Measurements from ENCODE around the gene CECR2. TPM values are rescaled to one million over a fixed set of nuclear protein-coding genes. Genes with fewer than 3 reads are reported as not detected.

The CECR2 gene
- total and polyA plus RNA-seq, 2 of the 8 experiments (the other 6 are each of a cell fraction or from before 2014, with no cell fraction given), result 18.3 to 123 TPM

DNA sequence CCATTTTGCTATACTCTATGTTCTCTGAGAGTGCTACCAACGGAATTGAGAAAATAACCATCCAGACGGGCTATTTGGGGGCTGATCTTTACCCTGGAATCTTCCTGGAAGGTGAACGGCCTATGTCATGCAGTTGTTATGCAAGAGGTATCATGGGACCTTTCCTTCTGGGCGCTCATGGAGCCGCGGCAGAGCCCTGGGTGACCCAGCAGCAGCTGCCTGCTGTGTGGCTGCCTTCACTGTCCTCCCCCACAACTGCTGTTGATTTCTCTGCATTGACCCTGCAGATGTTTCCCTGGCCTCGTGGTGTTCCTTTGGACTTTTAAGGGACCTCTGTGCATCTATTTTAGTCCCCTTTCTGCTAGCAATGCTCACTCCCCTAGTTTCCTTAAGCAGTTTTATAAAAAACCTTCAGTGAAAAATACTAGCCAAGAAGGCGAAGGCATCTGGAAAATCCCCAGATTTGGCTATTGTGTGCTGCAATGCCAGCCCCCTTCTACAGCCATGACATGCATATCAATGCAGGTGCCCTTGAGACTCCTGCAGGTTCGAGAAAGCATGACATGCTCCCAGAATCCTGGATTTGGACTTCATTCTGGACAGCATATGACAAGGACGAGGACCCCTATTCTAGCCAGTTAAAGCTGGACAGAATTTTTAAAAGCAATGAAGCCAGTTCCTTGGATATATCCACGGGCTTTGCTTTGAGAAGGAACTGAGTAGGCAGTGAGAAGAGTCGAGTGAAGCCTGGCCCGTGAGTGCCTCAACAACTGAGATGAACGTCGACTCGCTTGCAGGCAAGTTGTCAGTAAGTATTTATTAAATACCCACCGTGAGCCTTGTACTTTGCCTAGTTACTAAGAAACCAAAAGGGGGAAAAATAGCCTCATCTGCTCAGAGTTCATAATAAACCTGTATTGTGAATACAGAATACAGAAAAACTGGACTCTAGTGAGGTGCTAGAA lies 193.9 kb downstream of the CECR2 start, which contains the start of gene SLC25A18:
TSS of gene SLC25A18 (plus strand) at position 593 of the 965 bp plus-strand sequence. CDS start 16,447 bp downstream, outside the sequence.
- H3K4me2 ChIP-seq (ENCODE audit: insufficient read depth in 1 of 2, low read depth in 2 of 2, low read length in 2 of 2), result peak within 1 kb of the TSS; percentile 58 to 62
- H4K91ac ChIP-seq (replicated peaks; ENCODE audit: insufficient read length, low read length), result peak within 1 kb of the TSS; percentile 60
- no peak within 1 kb of the TSS for H4K8ac ChIP-seq (ENCODE audit: extremely low read depth, insufficient read depth, low read length)
- ChIA-PET CTCF (ENCODE audit: partially characterized antibody) (interaction anchor here (0.5 to 1.8 kb wide), 9 partner anchors 18 to 391 kb away, joined by 3 to 6 read pairs (median 4); no protein-coding TSS in a partner anchor), POLR2A (ENCODE audit: partially characterized antibody) (interaction anchor here (0.6 to 5.3 kb wide), 9 partner anchors 13 to 431 kb away, joined by 3 to 18 read pairs (median 3); partner anchors contain the start of gene BCL2L13)
- H2BK5ac ChIP-seq (ENCODE audit: low read depth, low read length), result peak within 1 kb of the TSS; percentile 81
- peak within 1 kb of the TSS; percentile 68 for H4K5ac ChIP-seq (ENCODE audit: insufficient read length, low read depth, low read length)
- H3K4me3 ChIP-seq (ENCODE audit: extremely low read depth in 1 of 4, insufficient read depth in 2 of 4, low read depth in 3 of 4, low read length in 4 of 4), result peak within 1 kb of the TSS in 3 of 4 experiments; percentile 7 to 34 (median 21); a peak in 3 of 8 replicates
- peak within 1 kb of the TSS; percentile 62; the same call in 1 of the 2 replicates for H2BK12ac ChIP-seq (ENCODE audit: low read depth, low read length)
- H3K4ac ChIP-seq (replicated peaks; ENCODE audit: insufficient read length, low read depth, low read length), result no peak within 1 kb of the TSS
- no peaks in the 10 kb centered on the region for H3K23me2 ChIP-seq (ENCODE audit: low read depth, low read length)
- H3K27me3 ChIP-seq (replicated peaks in 1 of 4; ENCODE audit: control insufficient read depth in 3 of 4, extremely low read depth in 1 of 4, insufficient read depth in 3 of 4, low read length in 3 of 4), result no peaks in the 10 kb centered on the region
- peaks cover 10 to 20% (median 15%) of the 10 kb centered on the region in 4 experiments; a peak in 6 of 7 replicates for H3K4me1 ChIP-seq (replicated peaks in 1 of 4; ENCODE audit: control insufficient read depth in 3 of 4, insufficient read depth in 4 of 4, low read length in 3 of 4)
- H2AK5ac ChIP-seq (ENCODE audit: low read depth, low read length), result peak within 1 kb of the TSS; percentile 82; the same call in 1 of the 2 replicates
- peaks cover 4 to 15% (median 10%) of the 10 kb centered on the region in 4 experiments for H3K36me3 ChIP-seq (ENCODE audit: control insufficient read depth in 2 of 4, insufficient read depth in 4 of 4, low read length in 3 of 4)
- H3K9ac ChIP-seq (replicated peaks in 1 of 4; ENCODE audit: extremely low read depth in 1 of 4, low read depth in 3 of 4, low read length in 3 of 4), result peak within 1 kb of the TSS in 2 of 4 experiments; percentile 2 to 66; a peak in 1 of 7 replicates
- peak within 1 kb of the TSS; percentile 73 for H3K18ac ChIP-seq (ENCODE audit: extremely low read depth, low read length)
- H3K56ac ChIP-seq (replicated peaks; ENCODE audit: insufficient read length, low read depth, low read length), result no peak within 1 kb of the TSS
- no peak within 1 kb of the TSS for H2AFZ ChIP-seq (ENCODE audit: low read length)
- peak within 1 kb of the TSS; percentile 59; the same call in 1 of the 2 replicates for H3K27ac ChIP-seq (ENCODE audit: low read depth, low read length)
- 0 out of 2 replicates have a peak within 1 kb of the TSS, but pooled peaks have one; percentile 61 for H2BK20ac ChIP-seq (ENCODE audit: low read length)
- H3K23ac ChIP-seq (ENCODE audit: insufficient read length), result no peak within 1 kb of the TSS
- DNase-seq (ENCODE audit: low read depth in 1 of 2, low spot score in 2 of 2) (peak in 1 of 2 experiments; percentile 56), FAIRE-seq (peak; percentile 52)
- H3K9me3 ChIP-seq (ENCODE audit: insufficient read depth in 2 of 2, low read depth in 1 of 2, low read length in 1 of 2), result peaks cover 0 to 3% of the 10 kb centered on the region in 2 experiments; a peak in 2 of 4 replicates
- WGBS, 2 experiments (ENCODE audit: extremely low coverage in 1 of 2, insufficient coverage in 1 of 2, insufficient read length in 1 of 2, insufficient replicate concordance in 2 of 2, low coverage in 1 of 2, low lambda C conversion rate in 2 of 2, missing lambda C conversion rate in 1 of 2), result 63% methylated on average over 17 of the region's 17 CpGs; no CpG with 5 or more reads in 1 of the 2 experiments
- H3K79me2 ChIP-seq (ENCODE audit: control insufficient read depth in 1 of 2, insufficient read depth in 2 of 2, low read length in 2 of 2), result no peaks in the 10 kb centered on the region
- peak within 1 kb of the TSS; percentile 10 for H2BK120ac ChIP-seq (replicated peaks; ENCODE audit: low read depth, low read length)
- no peaks in the 10 kb centered on the region for H4K20me1 ChIP-seq (replicated peaks in 1 of 2; ENCODE audit: control insufficient read depth in 1 of 2, insufficient read depth in 2 of 2, low read length in 2 of 2)
- H3K79me1 ChIP-seq (ENCODE audit: low read depth, low read length), result no peaks in the 10 kb centered on the region
- H3K14ac ChIP-seq (ENCODE audit: insufficient read length), result no peak within 1 kb of the TSS
- no peak within 1 kb of the TSS for H2BK15ac ChIP-seq (ENCODE audit: low read length)
- TF ChIP-seq RXRA (IDR thresholded peaks at IDR 0.05; ENCODE audit: insufficient read depth, low read depth, low read length) (no peak), RFX5 (IDR thresholded peaks at IDR 0.05; ENCODE audit: borderline replicate concordance, low read depth, low read length) (no peak), HDAC6 (IDR thresholded peaks at IDR 0.05; ENCODE audit: low read depth, low read length) (no peak), GTF2F1 (IDR thresholded peaks at IDR 0.05; ENCODE audit: borderline replicate concordance, low read depth, low read length) (0 out of 2 replicates have a peak, but pooled peaks have one; percentile 35), SP4 (IDR thresholded peaks at IDR 0.05; ENCODE audit: low read length) (no peak), POLR2A (IDR thresholded peaks at IDR 0.05; ENCODE audit: control extremely low read depth in 1 of 2, low read depth in 2 of 2, low read length in 2 of 2) (peak; percentile 36 to 48; a peak in 2 of 3 replicates), CREB1 (IDR thresholded peaks at IDR 0.05) (peak; percentile 18; the same call in 1 of the 2 replicates)
- TF ChIP-seq, protein P1, sequence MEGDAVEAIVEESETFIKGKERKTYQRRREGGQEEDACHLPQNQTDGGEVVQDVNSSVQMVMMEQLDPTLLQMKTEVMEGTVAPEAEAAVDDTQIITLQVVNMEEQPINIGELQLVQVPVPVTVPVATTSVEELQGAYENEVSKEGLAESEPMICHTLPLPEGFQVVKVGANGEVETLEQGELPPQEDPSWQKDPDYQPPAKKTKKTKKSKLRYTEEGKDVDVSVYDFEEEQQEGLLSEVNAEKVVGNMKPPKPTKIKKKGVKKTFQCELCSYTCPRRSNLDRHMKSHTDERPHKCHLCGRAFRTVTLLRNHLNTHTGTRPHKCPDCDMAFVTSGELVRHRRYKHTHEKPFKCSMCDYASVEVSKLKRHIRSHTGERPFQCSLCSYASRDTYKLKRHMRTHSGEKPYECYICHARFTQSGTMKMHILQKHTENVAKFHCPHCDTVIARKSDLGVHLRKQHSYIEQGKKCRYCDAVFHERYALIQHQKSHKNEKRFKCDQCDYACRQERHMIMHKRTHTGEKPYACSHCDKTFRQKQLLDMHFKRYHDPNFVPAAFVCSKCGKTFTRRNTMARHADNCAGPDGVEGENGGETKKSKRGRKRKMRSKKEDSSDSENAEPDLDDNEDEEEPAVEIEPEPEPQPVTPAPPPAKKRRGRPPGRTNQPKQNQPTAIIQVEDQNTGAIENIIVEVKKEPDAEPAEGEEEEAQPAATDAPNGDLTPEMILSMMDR (IDR thresholded peaks at IDR 0.05; ENCODE audit: control extremely low read depth in 1 of 3, insufficient read depth in 1 of 3, low read depth in 1 of 3, low read length in 3 of 3), result peak; percentile 21 to 60 (median 32); a peak in 2 of 4 replicates
